BJ (cell line): ENCODE results near the gene RCOR3. TPM values are rescaled to one million over a fixed set of nuclear protein-coding genes. Genes with fewer than 3 reads are reported as not detected.

ENCODE experiments used
- CTCF ChIA-PET: fragments of 350-600 bp; formaldehyde crosslinking; extraction: SDS; loops from one replicate; lab custom pipeline; 2021; ENCODE audit warnings: antibody characterized with exemption, inconsistent platforms; lab: Yijun Ruan, JAX
- POLR2A ChIA-PET: fragments of 300-600 bp; sonication (Branson Sonifier 250); formaldehyde crosslinking; extraction: SDS; loops from one replicate; lab custom pipeline; 2021; ENCODE audit warnings: antibody characterized with exemption; lab: Charles Lee
- DNase-seq: peaks from one replicate; pipeline ENCODE4 v3.0.0-alpha.2; 2011; ENCODE audit warnings: low read depth
- H3K27me3 ChIP-seq: 2 replicates; pipeline ENCODE4 v1.6.0; 2011; ENCODE audit warnings: low read length; ENCODE audit not compliant: control insufficient read depth, insufficient read depth
- H3K36me3 ChIP-seq: 2 replicates; pipeline ENCODE4 v1.5.1; 2011; ENCODE audit warnings: low read length; ENCODE audit not compliant: control insufficient read depth, insufficient read depth
- H3K4me3 ChIP-seq: 2 replicates; pipeline ENCODE4 v1.5.1; 2011; ENCODE audit warnings: low read depth, mild to moderate bottlenecking, control low read depth, low read length
- CTCF ChIP-seq: IDR thresholded peaks from 2 replicates; pipeline ENCODE4 v1.5.1; 2011; ENCODE audit warnings: low read depth, mild to moderate bottlenecking, control low read depth, inconsistent platforms, low read length, moderate library complexity; ENCODE audit not compliant: insufficient read depth
- polyA plus RNA-seq: library from polyadenylated mRNA; depleted of rRNA; stranded (reverse); fragments of >200 nt; gene quantifications from 2 replicates; pipeline ENCODE4 v1.2.3, GENCODE V29; 2011

RCOR3 gene
- polyA plus RNA-seq, 1 experiment, result 27.7 TPM

GRCh38 chr1:211323156-211324063, 64.2 kb downstream of the RCOR3 start:
- no peak for DNase-seq
- ChIA-PET POLR2A (no interaction called here), CTCF (interaction anchor here (0.6 to 2.7 kb wide), 30 partner anchors 10 to 331 kb away, joined by 3 to 49 read pairs (median 4); no protein-coding TSS in a partner anchor)
- Histone ChIP-seq H3K27me3 (no peaks in the 10 kb centered on the region), H3K36me3 (no peaks in the 10 kb centered on the region; the same call in 1 of the 2 replicates), H3K4me3 (no peak overlapping the region)
- TF ChIP-seq CTCF, result peak; percentile 88

GRCh38 chr1:211324992-211325775, 66.0 kb downstream of the RCOR3 start:
- no peak for TF ChIP-seq CTCF
- ChIA-PET POLR2A (no interaction called here), CTCF (interaction anchor here (0.6 to 2.7 kb wide), 4 partner anchors 145 to 740 kb away, joined by 3 to 49 read pairs (median 13); no protein-coding TSS in a partner anchor)
- DNase-seq, result no peak
- Histone ChIP-seq H3K36me3 (no peaks in the 10 kb centered on the region; the same call in 1 of the 2 replicates), H3K4me3 (no peak overlapping the region), H3K27me3 (no peaks in the 10 kb centered on the region)

- TF ChIP-seq CTCF, result no peak
- Histone ChIP-seq H3K4me3 (peak overlapping the region; percentile 75), H3K36me3 (no peaks in the 10 kb centered on the region; the same call in 1 of the 2 replicates), H3K27me3 (no peaks in the 10 kb centered on the region)
- DNase-seq, result no peak
- POLR2A ChIA-PET, result no interaction called here
- CTCF ChIA-PET, result interaction anchor here (0.6 to 4.8 kb wide), 10 partner anchors 8 to 741 kb away, joined by 3 to 24 read pairs (median 4); no protein-coding TSS in a partner anchor
These were observed 67.0 kb downstream of the RCOR3 start for GRCh38 chr1:211326140-211326527.

- ChIA-PET CTCF (interaction anchor here (0.6 to 4.8 kb wide), 13 partner anchors 9 to 327 kb away, joined by 3 to 24 read pairs (median 4); no protein-coding TSS in a partner anchor), POLR2A (no interaction called here)
- Histone ChIP-seq H3K36me3 (no peaks in the 10 kb centered on the region; the same call in 1 of the 2 replicates), H3K4me3 (peak within 1 kb of the TSS; percentile 75), H3K27me3 (no peaks in the 10 kb centered on the region)
- TF ChIP-seq CTCF, result no peak
- DNase-seq, result no peak
These were observed 67.6 kb downstream of the RCOR3 start, which contains the start of gene TRAF5 for GRCh38 chr1:211326528-211327345. TRAF5 (plus strand) TSS chr1:211326833; CDS start chr1:211353240, 26,407 bp downstream.
